ENCODE measurements around the gene FNDC8. TPM values are rescaled to one million over a fixed set of nuclear protein-coding genes. Genes with fewer than 3 reads are reported as not detected.

Gene FNDC8
- total RNA-seq, 4 donors from 2014 or later: not detected

DNA sequence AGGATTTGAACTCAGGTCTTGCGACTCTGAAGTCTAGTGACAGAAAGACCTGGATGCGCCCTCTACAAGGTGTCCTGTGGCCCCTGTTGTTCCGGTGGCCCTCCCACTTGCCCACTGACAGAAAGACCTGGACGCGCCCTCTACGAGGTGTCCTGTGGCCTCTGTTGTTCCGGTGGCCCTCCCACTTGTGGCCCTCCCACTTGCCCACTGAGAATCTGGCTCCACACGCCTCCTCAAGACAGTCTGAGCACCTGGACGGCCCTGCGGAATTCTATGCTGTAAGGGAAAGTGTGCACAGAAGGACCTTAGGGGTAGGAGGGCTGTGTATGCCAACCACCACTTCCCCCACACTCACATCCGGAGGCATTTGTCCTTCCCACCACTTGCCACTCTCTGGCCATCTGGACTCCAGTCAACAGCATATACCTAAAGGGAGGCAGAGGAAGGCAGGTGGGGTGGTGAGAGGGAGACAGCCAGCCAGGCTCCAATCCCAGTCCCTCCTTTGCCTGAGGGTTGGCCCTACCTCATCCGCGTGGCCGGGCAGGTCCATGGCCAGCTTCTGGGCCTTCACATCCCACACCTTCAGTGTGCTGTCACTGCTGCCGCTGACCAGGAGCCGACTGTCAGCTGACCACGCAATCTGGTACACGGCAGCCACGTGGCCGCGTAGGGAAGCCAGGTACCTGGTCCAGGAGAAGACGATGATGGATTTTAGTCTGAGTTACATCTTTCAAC, 11.6 kb downstream of the FNDC8 start:
- intact Hi-C loops (cut with DNase I; ENCODE audit: low total_unique reads): no loop called here
- no peaks in the 10 kb centered on the region for H3K4me1 ChIP-seq
- H3K9me3 ChIP-seq: no peaks in the 10 kb centered on the region
- no peak overlapping the region for H3K4me3 ChIP-seq
- no peak for DNase-seq
- no peak for TF ChIP-seq POLR2A (IDR thresholded peaks at IDR 0.05)
- no peak for TF ChIP-seq CTCF (IDR thresholded peaks at IDR 0.05)
- H3K27ac ChIP-seq: no peak overlapping the region
- no peaks in the 10 kb centered on the region for H3K27me3 ChIP-seq
- no peaks in the 10 kb centered on the region for H3K36me3 ChIP-seq

- Histone ChIP-seq H3K27ac (no peak overlapping the region), H3K27me3 (no peaks in the 10 kb centered on the region), H3K4me1 (no peaks in the 10 kb centered on the region), H3K9me3 (no peaks in the 10 kb centered on the region), H3K36me3 (no peaks in the 10 kb centered on the region), H3K4me3 (no peak overlapping the region)
- no peak for DNase-seq
- intact Hi-C loops (cut with DNase I; ENCODE audit: low total_unique reads): no loop called here
- TF ChIP-seq CTCF (IDR thresholded peaks at IDR 0.05) (no peak), POLR2A (IDR thresholded peaks at IDR 0.05) (no peak)
These were observed 13.9 kb downstream of the FNDC8 start for GRCh38 chr17:35135322-35135721.

DNA sequence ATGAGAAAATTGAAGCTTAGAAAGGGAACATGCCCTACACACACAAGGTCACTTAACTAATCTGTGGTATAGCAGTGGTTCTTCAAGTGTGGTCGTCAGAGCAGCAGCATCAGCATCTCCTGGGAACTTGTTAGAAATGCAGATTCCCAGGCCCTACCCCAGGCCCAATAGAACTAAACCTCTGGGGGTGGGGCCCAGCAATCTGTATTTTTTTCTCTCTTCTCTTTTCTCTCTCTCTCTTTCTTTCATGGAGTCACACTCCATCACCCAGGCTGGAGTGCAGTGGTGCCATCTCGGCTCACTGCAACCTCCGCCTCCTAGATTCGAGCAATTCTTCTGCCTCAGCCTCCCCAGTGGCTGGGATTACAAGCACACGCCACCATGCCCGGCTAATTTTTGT, 16.8 kb downstream of the FNDC8 start:
- Histone ChIP-seq H3K9me3 (no peaks in the 10 kb centered on the region), H3K36me3 (no peaks in the 10 kb centered on the region), H3K4me1 (no peaks in the 10 kb centered on the region), H3K27ac (no peak overlapping the region), H3K4me3 (no peak overlapping the region), H3K27me3 (no peaks in the 10 kb centered on the region)
- intact Hi-C loops (cut with DNase I; ENCODE audit: low total_unique reads): no loop called here
- no peak for TF ChIP-seq CTCF (IDR thresholded peaks at IDR 0.05)
- DNase-seq: no peak

DNA sequence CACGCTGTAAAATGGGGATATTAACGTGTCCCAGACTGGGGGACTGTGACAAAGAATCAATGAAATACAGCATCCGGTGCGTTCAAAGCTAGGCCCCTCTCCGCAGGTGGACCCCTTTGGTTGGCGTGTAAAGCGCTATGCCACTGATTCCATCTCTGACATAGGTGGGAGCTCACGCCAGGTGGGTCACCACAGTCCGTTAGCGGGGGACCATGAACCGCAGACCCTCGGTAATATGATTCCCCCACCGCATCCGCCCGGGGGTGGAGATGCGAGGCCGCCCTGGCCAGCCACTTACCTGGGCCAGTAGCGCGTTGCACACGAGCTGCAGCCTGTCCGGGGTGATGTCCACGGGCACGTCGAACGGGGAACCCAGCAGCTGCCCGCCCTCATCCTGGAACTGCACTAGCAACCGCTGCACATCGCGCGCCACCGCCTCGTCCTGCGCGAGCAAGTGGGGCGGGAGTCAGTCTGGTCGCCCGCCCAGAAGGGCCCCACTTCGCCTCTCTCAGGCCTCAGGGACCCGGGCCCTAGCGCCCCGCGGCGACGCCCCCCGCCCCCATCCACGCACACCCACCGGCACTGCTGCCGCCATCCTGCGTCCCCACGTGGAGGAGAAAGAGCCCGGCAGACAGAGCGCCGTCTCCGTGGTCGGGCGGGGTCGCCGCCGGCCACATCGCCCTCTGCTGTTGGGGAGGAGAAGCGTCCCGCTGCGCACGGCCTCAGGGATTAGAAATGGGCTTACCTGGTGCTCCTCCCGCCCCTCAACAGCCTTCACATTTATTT, 20.5 kb downstream of the FNDC8 start, which contains the start of gene NLE1:
NLE1 (minus strand) TSS at position 623 of the 786 bp plus-strand sequence; CDS start at position 595, 28 bp downstream.
- H3K27ac ChIP-seq: no peak within 1 kb of the TSS
- no peaks in the 10 kb centered on the region for H3K9me3 ChIP-seq
- H3K4me1 ChIP-seq: no peaks in the 10 kb centered on the region
- H3K27me3 ChIP-seq: no peaks in the 10 kb centered on the region
- TF ChIP-seq CTCF (IDR thresholded peaks at IDR 0.05) (peak; percentile 90 to 98 (median 95)), POLR2A (IDR thresholded peaks at IDR 0.05) (no peak)
- no peaks in the 10 kb centered on the region for H3K36me3 ChIP-seq
- intact Hi-C loops (cut with DNase I; ENCODE audit: low total_unique reads): no loop called here
- peak within 1 kb of the TSS; percentile 76 to 92 for H3K4me3 ChIP-seq
- DNase-seq: peak; percentile 63 to 82

DNA sequence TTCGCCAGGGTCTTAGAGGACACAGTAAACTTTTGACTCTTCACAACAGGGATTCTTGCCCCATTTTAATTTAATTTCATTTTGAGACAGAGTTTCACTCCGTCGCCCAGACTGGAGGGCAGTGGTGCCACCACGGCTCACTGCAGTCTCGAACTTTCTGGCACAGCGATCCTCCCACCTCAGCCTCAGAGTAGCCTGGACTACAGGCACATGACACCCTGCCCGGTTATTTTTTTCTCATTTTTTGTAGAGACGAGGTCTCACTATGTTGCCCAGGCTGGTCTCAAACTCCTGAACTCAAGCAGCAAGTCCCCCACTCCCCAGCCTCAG, 21.0 kb downstream of the FNDC8 start:
- H3K36me3 ChIP-seq: no peaks in the 10 kb centered on the region
- no peaks in the 10 kb centered on the region for H3K9me3 ChIP-seq
- TF ChIP-seq CTCF (IDR thresholded peaks at IDR 0.05) (no peak), POLR2A (IDR thresholded peaks at IDR 0.05) (no peak)
- no peak overlapping the region for H3K27ac ChIP-seq
- peak overlapping the region; percentile 76 to 92 for H3K4me3 ChIP-seq
- H3K4me1 ChIP-seq: no peaks in the 10 kb centered on the region
- DNase-seq: no peak
- H3K27me3 ChIP-seq: no peaks in the 10 kb centered on the region
- intact Hi-C loops (cut with DNase I; ENCODE audit: low total_unique reads): no loop called here

Data from uterus (tissue), 4 donors.